Natural killer cell treated with Interleukin-12 subunit alpha and Interleukin-12 subunit beta and Interleukin-15 and Interleukin-18, amount 100 ng/mL, for 72 hours (primary cell): ENCODE measurements around the gene ELOVL2. TPM values are rescaled to one million over a fixed set of nuclear protein-coding genes. Genes with fewer than 3 reads are reported as not detected.
A peak's percentile ranks its signal among the peaks of the same experiment; 100 is the strongest.
"Not testable (repeated sequence)": the region's sequence is repeated elsewhere in the genome, so short reads cannot be mapped to it uniquely, and the experiment has no call there.

Experiments
- ATAC-seq, 2 donors: fragments of 150-1000 bp; cut with Tn5 transposase in 1 of 2; sonication (Bioruptor Pico), chemical (Tn5 transposase) in 1 of 2; 2 replicates each; pipeline ENCODE4 v1.10.0; 2021
- DNase-seq: peaks from one replicate; pipeline ENCODE4 v3.0.0; 2022; ENCODE audit warnings: low spot score
- H3K27ac Mint-ChIP-seq, 2 donors: 1 replicate in 1 of 2; 2 replicates in 1 of 2; pipeline ENCODE4 v1.8.0; 2022; ENCODE audit warnings: mixed read lengths in 2 of 2, mild to moderate bottlenecking in 1 of 2, moderate library complexity in 1 of 2
- H3K27me3 Mint-ChIP-seq, 2 donors: 1 replicate in 1 of 2; 2 replicates in 1 of 2; pipeline ENCODE4 v1.8.0; 2022; ENCODE audit warnings: mixed read lengths in 2 of 2
- H3K36me3 Mint-ChIP-seq: one replicate; pipeline ENCODE4 v1.8.0; 2022; ENCODE audit warnings: mixed read lengths
- H3K4me1 Mint-ChIP-seq, 2 donors: 1 replicate in 1 of 2; 2 replicates in 1 of 2; pipeline ENCODE4 v1.8.0; 2022; ENCODE audit warnings: low read depth in 2 of 2, mixed read lengths in 2 of 2, mild to moderate bottlenecking in 1 of 2
- H3K4me3 Mint-ChIP-seq: one replicate; pipeline ENCODE4 v1.8.0; 2022; ENCODE audit warnings: mixed read lengths
- H3K9me3 Mint-ChIP-seq: 2 replicates; pipeline ENCODE4 v1.8.0; 2022; ENCODE audit warnings: mixed read lengths
- total RNA-seq, 2 donors: library from RNA; stranded (reverse); gene quantifications; one replicate each; pipeline ENCODE4 v1.2.3, GENCODE V29; 2022

The ELOVL2 gene, protein sequence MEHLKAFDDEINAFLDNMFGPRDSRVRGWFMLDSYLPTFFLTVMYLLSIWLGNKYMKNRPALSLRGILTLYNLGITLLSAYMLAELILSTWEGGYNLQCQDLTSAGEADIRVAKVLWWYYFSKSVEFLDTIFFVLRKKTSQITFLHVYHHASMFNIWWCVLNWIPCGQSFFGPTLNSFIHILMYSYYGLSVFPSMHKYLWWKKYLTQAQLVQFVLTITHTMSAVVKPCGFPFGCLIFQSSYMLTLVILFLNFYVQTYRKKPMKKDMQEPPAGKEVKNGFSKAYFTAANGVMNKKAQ
- not detected for total RNA-seq

DNA sequence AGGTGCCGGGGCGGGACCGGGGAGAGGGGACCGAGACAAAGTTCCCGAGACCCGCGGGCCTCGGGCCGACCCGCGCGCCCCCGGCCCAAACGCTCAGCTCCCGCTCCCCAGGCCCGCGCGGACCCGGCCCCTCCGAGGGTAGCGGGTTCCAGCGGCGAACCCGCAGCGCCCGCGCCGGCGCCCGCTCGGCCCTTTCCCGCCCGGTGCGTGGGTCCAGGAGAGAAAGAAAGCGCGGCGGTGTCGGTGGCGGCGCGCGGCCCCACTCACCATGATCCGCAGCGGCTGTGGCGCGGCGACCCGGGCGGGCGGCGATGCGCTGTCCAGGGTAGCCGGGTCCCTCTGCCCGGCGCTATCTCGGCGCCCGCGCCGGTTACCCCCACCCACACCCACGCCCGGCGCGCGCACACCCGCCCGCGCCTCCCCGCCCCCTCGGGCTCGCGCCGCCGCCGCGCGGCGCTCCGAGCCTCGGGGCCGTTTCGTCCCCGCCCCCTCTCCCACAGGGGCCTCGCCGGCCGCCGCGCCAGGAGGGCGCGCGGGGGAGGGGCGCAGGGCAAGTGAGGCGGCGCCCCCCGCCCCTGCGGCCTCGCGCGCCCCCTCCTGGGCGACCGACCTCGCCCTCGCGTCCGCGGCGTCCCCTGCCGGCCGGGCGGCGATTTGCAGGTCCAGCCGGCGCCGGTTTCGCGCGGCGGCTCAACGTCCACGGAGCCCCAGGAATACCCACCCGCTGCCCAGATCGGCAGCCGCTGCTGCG lies at the start of gene ELOVL2:
ELOVL2 (minus strand) TSS at position 345 of the 751 bp plus-strand sequence; CDS start at position 270, 75 bp downstream.
- Mint-ChIP-seq H3K27me3 (peaks cover 46 to 61% of the 10 kb centered on the region in 2 donors), H3K4me1 (peaks cover 6 to 13% of the 10 kb centered on the region in 2 donors), H3K27ac (no peak within 1 kb of the TSS), H3K9me3 (no peaks in the 10 kb centered on the region), H3K4me3 (peak within 1 kb of the TSS; percentile 72), H3K36me3 (peaks cover 7% of the 10 kb centered on the region)
- peak; percentile 62 for DNase-seq
- ATAC-seq: peak; percentile 71 to 81

DNA sequence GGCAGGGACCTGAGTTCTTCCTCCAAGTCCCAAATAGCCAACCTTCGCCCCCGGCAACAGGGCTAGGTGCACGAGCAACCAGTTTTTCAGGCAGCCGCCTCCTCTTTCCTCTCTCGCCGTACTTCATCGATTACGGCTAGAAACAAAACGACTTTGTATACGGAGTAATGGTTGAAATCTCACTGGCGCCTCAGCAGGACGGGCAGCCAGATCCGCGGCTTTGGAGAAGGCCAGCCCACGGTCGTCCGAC lies 49.2 kb upstream of the ELOVL2 start:
- H3K36me3 Mint-ChIP-seq: peaks cover 5% of the 10 kb centered on the region
- peak in 1 of 2 donors; percentile 0 for ATAC-seq

DNA sequence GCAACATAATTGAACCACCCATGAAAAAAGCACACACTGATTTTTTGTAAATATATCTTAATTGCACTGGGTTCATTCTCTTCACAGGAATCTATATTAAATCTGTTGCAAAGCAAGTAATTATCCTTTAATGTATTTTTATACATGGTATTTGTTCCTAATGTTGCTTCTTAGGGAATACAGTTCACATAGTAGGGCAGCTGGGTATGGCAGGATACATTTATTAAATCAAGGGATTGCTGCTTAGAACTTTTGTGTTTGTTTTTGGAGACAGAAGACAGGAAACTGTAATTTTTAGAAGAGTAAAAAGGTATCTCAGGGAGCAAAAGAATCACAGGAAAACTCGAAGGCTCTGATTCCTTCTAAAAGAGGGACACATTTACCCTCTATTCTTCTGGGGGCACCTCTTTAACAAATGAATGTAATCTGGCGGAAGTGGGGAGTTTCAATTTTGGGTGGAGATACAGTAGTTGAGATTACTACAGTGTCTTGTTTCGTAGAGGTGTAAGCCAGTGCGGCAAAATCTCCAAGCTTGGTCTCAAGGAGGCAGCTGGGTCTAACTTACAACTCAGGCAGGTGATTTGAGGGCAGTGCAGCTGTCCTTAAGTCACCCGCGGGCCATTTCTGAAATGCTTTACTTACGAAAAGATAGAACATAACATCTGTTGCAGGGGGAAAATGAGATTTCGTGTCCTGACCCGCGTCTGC lies 48.7 kb upstream of the ELOVL2 start:
- peak overlapping the region; percentile 97 for H3K4me3 Mint-ChIP-seq
- peak overlapping the region; percentile 92 to 96 for H3K27ac Mint-ChIP-seq
- H3K27me3 Mint-ChIP-seq: no peaks in the 10 kb centered on the region
- peaks cover 26 to 29% of the 10 kb centered on the region in 2 donors for H3K4me1 Mint-ChIP-seq
- DNase-seq: no peak
- no peak for ATAC-seq
- peaks cover 5% of the 10 kb centered on the region for H3K36me3 Mint-ChIP-seq
- H3K9me3 Mint-ChIP-seq: no peaks in the 10 kb centered on the region

More for the DNA sequence above, 49.2 kb upstream of the ELOVL2 start:
- H3K27me3 Mint-ChIP-seq: no peaks in the 10 kb centered on the region
- H3K9me3 Mint-ChIP-seq: no peaks in the 10 kb centered on the region
- peaks cover 26 to 29% of the 10 kb centered on the region in 2 donors for H3K4me1 Mint-ChIP-seq
- DNase-seq: no peak
- peak overlapping the region; percentile 92 to 96 for H3K27ac Mint-ChIP-seq
- peak overlapping the region; percentile 97 for H3K4me3 Mint-ChIP-seq

DNA sequence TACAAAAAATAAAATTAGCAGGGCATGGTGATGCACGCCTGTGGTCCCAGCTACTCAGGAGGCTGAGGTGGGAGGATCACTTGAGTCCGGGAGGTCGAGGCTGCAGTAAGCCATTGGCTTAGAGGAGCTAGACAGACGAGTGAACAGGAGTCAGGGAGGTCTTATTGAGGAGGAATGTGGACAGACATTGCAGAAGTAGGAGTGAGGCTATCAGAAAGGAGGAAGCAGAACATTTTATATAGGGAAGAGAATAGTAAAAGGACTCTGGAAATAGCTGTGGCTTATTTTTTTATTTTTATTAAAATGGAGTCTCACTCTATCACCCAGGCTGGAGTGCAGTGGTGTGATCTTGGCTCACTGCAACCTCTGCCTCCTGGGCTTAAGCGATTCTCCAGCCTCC lies 47.0 kb upstream of the ELOVL2 start:
- H3K4me1 Mint-ChIP-seq: peaks cover 20 to 25% of the 10 kb centered on the region in 2 donors
- not testable (repeated sequence) for H3K9me3 Mint-ChIP-seq, H3K4me3 Mint-ChIP-seq, H3K27me3 Mint-ChIP-seq, H3K27ac Mint-ChIP-seq, H3K36me3 Mint-ChIP-seq, DNase-seq, ATAC-seq

DNA sequence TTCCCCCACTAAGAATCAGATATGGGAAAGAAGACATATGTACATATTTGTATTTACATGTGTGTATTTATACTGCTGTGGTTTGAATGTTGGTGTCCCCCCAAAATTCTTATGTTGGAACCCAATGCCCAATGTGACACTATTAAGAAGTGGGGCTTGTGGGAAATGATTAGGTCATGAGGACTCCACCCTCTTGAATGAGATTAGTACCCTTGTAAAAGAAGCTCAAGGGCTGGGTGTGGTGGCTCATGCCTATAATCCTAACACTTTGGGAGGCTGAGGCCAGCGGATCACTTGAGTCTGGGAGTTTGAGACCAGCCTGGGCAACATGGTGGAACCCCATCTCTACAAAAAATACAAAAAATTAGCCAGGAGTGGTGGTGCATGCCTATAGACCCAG lies 45.6 kb upstream of the ELOVL2 start:
- H3K4me1 Mint-ChIP-seq: peaks cover 8 to 14% of the 10 kb centered on the region in 2 donors
- no peak for ATAC-seq
- H3K4me3 Mint-ChIP-seq: no peak overlapping the region
- DNase-seq: no peak
- peaks cover 0 to 2% of the 10 kb centered on the region in 2 donors for H3K27me3 Mint-ChIP-seq
- H3K36me3 Mint-ChIP-seq: peaks cover 5% of the 10 kb centered on the region
- no peak overlapping the region for H3K27ac Mint-ChIP-seq
- no peaks in the 10 kb centered on the region for H3K9me3 Mint-ChIP-seq

DNA sequence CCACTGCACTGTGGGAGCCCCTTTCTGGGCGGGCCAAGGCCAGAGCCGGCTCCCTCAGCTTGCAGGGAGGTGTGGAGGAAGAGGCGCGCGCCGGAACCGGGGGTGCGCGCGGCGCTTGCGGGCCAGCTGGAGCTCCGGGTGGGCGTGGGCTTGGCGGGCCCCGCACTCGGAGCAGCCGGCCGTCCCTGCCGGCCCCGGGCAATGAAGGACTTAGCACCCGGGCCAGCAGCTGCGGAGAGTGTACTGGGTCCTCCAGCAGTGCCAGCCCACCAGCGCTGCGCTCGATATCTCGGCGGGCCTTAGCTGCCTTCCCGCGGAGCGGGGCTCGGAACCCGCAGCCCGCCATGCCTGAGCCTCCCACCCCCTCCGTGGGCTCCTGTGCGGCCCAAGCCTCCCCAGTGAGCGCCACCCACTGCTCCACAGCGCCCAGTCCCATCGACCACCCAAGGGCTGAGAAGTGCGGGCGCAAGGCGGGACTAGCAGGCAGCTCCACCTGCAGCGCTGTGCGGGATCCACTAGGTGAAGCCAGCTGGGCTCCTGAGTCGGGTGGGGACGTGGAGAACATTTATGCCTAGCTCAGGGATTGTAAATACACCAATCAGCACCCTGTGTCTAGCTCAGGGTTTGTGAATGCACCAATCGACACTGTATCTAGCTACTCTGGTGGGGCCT lies 43.2 kb upstream of the ELOVL2 start:
- H3K27ac Mint-ChIP-seq, H3K36me3 Mint-ChIP-seq, DNase-seq, H3K4me1 Mint-ChIP-seq, H3K4me3 Mint-ChIP-seq, H3K27me3 Mint-ChIP-seq, H3K9me3 Mint-ChIP-seq, ATAC-seq: not testable (repeated sequence)

DNA sequence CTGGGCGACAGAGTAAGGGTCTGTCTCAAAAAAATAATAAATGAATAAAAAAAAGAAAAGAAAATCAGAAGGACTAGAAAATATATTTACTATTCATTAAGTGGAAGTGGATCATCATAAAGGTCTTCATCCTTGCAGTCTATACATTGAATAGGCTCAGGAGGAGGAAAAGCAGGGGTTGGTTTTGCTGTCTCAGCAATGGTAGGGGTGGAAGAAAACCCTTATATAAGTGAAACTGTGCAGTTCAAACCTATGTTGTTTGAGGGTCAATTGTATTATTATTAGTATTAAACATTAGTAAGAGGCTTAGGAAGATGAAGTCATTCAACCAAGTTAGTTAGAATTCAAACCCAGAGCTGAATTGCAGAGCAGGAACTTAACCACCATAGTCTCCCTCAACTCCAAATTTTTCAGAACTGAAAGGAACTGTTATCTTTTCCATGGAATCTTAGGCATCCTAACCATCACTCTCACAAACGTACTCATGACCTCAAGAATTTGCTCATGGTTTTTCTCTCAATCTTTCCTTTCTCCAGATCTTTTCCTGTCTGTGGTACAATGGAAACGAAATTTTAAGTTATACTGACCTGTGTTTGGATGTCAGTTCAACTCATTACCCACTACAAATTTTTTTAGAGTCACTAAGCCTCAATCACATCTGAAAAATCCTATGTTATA lies 41.8 kb upstream of the ELOVL2 start:
- Mint-ChIP-seq H3K4me3 (no peak overlapping the region), H3K36me3 (no peaks in the 10 kb centered on the region), H3K4me1 (no peaks in the 10 kb centered on the region), H3K9me3 (no peaks in the 10 kb centered on the region), H3K27me3 (peaks cover 0 to 2% of the 10 kb centered on the region in 2 donors), H3K27ac (no peak overlapping the region)
- ATAC-seq: no peak
- no peak for DNase-seq

DNA sequence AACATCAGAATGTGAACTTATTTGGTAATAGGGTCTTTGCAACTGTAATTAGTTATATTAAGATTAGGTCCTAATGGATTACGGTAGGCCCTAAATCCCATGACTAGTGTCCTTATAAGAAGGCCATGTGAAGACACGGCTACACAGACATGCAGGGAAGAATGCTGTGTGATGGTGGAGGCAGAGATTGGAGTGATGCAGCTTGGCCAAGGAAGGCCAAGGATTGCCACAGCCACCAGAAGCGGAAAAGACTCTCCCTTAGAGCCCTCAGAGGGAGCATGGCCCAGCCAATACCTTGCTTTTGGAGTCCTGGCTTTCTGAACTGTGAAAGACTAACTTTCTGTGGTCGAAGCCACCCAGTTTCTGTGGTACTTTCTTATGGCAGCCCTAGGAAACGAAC lies 39.9 kb upstream of the ELOVL2 start:
- H3K4me3 Mint-ChIP-seq: no peak overlapping the region
- H3K36me3 Mint-ChIP-seq: no peaks in the 10 kb centered on the region
- DNase-seq (no peak), ATAC-seq (no peak)
- H3K27ac Mint-ChIP-seq: no peak overlapping the region
- H3K4me1 Mint-ChIP-seq: no peaks in the 10 kb centered on the region
- H3K27me3 Mint-ChIP-seq: peaks cover 0 to 5% of the 10 kb centered on the region in 2 donors
- H3K9me3 Mint-ChIP-seq: no peaks in the 10 kb centered on the region

DNA sequence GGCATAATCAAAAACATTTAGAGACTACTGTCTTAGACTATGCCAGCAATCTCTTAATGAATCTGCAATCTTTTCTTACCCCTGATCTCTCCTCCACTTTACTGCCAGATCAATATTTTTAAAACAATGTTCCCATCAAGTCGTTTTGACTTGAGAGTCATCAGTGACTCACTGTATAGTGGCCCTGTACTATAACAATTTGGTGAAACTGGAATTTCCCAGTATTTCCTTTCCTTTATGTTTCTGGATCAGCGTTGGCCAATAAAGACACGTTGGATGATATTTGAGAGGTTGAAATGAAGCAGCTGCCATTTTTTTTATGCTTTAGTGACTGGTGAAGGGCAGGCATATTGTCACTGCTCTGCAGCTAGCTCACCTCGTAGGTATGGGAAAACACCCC lies 39.4 kb upstream of the ELOVL2 start:
- ATAC-seq (no peak), DNase-seq (no peak)
- H3K4me1 Mint-ChIP-seq: no peaks in the 10 kb centered on the region
- no peaks in the 10 kb centered on the region for H3K36me3 Mint-ChIP-seq
- no peak overlapping the region for H3K27ac Mint-ChIP-seq
- H3K27me3 Mint-ChIP-seq: peaks cover 0 to 5% of the 10 kb centered on the region in 2 donors
- no peak overlapping the region for H3K4me3 Mint-ChIP-seq
- no peaks in the 10 kb centered on the region for H3K9me3 Mint-ChIP-seq

DNA sequence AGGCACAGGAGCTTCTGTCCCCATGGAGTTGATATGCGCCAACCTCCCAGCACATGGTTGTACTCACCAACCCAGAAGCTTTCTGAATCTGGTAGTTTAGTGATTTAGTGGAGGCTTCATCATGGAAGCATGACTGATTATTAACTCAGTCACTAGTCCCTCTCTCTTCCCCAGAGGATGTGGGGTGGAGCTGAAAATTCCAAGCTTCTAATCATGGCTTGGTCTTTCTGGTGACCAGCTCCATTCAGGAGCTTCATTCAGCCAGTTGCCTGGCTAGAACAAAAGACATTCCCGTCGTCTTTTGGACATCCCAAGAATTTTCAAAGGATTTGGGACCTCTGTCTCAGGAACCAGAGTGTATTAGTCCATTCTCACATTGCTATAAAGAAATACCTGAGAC lies 36.2 kb upstream of the ELOVL2 start:
- Mint-ChIP-seq H3K27me3 (peaks cover 0 to 3% of the 10 kb centered on the region in 2 donors), H3K4me3 (no peak overlapping the region), H3K9me3 (no peaks in the 10 kb centered on the region), H3K4me1 (no peaks in the 10 kb centered on the region), H3K27ac (no peak overlapping the region), H3K36me3 (no peaks in the 10 kb centered on the region)
- DNase-seq: no peak
- ATAC-seq: no peak

DNA sequence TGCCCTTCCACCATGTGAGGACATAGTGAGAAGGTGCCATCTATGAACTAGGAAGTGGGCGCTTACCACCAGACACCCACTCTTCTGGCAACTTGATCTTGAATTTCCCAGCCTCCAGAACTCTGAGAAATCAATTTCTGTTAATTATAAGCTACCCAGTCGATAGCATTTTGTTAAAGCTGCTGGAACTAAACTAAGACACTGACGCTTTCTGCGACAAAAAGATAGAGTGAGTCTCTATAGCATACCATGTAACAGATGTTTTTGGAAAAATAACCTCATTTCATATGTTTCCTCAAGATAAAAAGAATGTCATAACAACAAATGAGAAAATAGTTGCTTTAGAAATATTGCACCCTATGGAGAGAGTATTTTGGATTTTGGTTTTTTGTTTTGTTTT lies 34.2 kb upstream of the ELOVL2 start:
- no peak for DNase-seq
- ATAC-seq: no peak

DNA sequence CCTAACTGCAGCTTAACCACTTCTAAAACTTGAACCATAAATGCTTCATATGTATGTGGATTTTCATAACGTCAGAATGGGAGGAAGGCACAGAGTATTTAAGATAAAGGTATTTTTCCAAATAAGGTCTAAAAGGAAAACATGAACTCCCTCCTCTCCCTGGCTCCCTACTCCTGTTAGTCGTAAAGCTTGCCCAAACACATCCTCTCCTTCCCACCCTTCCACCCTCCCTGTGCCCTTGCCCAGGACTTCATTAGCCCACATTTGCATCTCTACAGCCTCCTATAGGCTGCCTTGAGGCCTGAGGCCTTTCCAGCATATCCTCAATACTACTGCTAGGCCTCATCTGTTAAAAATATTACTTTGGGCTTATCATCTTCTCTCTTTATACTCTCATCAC lies 32.4 kb upstream of the ELOVL2 start:
- DNase-seq: no peak
- Mint-ChIP-seq H3K36me3 (no peaks in the 10 kb centered on the region), H3K27ac (no peak overlapping the region), H3K4me1 (no peaks in the 10 kb centered on the region), H3K27me3 (peaks cover 0 to 8% of the 10 kb centered on the region in 2 donors), H3K9me3 (no peaks in the 10 kb centered on the region), H3K4me3 (no peak overlapping the region)
- ATAC-seq: no peak

More for the DNA sequence above, 34.2 kb upstream of the ELOVL2 start:
- Mint-ChIP-seq H3K4me1 (no peaks in the 10 kb centered on the region), H3K36me3 (no peaks in the 10 kb centered on the region), H3K27me3 (peaks cover 0 to 3% of the 10 kb centered on the region in 2 donors), H3K27ac (no peak overlapping the region), H3K9me3 (no peaks in the 10 kb centered on the region), H3K4me3 (no peak overlapping the region)

DNA sequence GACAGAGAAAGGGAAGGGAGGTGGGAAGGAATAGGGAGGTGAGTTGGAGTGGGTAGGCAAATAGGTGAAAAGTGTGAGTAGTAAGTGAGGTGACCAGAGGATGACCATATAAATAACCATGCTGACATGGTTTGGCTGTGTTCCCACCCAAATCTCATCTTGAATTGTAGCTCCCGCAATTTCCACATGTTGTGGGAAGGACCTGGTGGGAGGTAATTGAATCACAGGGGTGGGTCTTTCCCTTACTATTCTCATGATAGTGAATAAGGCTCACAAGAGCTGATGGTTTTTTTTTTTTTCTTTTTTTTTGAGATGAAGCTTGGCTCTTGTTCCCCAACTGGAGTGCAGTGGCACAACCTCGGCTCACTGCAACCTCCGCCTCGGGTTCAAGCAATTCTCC lies 28.0 kb upstream of the ELOVL2 start:
- Mint-ChIP-seq H3K27me3 (peaks cover 0 to 7% of the 10 kb centered on the region in 2 donors), H3K4me3 (no peak overlapping the region), H3K4me1 (no peaks in the 10 kb centered on the region), H3K27ac (no peak overlapping the region), H3K36me3 (no peaks in the 10 kb centered on the region), H3K9me3 (no peaks in the 10 kb centered on the region)
- no peak for ATAC-seq
- no peak for DNase-seq
